ENCODE data around the gene MYH1.

- TF ChIP-seq CTCF (IDR thresholded peaks at IDR 0.05) (no peak), POLR2A (IDR thresholded peaks at IDR 0.05) (no peak)
Observed at GRCh38 chr17:10527419-10527818, 9.1 kb upstream of the MYH1 start.
